HL-60 (cell line): ENCODE measurements around the gene GATA6.
"Not testable (repeated sequence)": the region's sequence is repeated elsewhere in the genome, so short reads cannot be mapped to it uniquely, and the experiment has no call there.

Experiments
- DNase-seq, 2 experiments: peaks; one replicate each; pipeline ENCODE4 v3.0.0-alpha.2; 2010 to 2020; ENCODE audit warnings: low read depth in 1 of 2, low spot score in 1 of 2
- H3K27ac ChIP-seq: fragments of 250-450 bp; sonication (Bioruptor Pico); replicated peaks from 2 replicates; pipeline ENCODE4 v1.5.1; 2020; ENCODE audit warnings: mild to moderate bottlenecking, moderate library complexity
- H3K27me3 ChIP-seq: fragments of 250-450 bp; sonication (Bioruptor Pico); 2 replicates; pipeline ENCODE4 v1.5.1; 2021; ENCODE audit warnings: mild to moderate bottlenecking, moderate library complexity; ENCODE audit not compliant: insufficient read depth, poor library complexity, severe bottlenecking
- H3K4me3 ChIP-seq: replicated peaks from 2 replicates; pipeline ENCODE4 v1.5.1; 2011; ENCODE audit warnings: mild to moderate bottlenecking, control low read depth, low read length; ENCODE audit not compliant: insufficient read depth
- CTCF ChIP-seq: IDR thresholded peaks from one replicate; pipeline ENCODE4 v1.5.1; 2011; ENCODE audit warnings: low read length, control low read depth, inconsistent platforms; ENCODE audit not compliant: insufficient read depth
- GABPA ChIP-seq: IDR thresholded peaks from 2 replicates; pipeline ENCODE4 v1.6.1; 2012; ENCODE audit warnings: low read depth
- POLR2AphosphoS5 ChIP-seq: IDR thresholded peaks from 2 replicates; pipeline ENCODE4 v1.6.1; 2012; ENCODE audit warnings: low read depth
- REST ChIP-seq: IDR thresholded peaks from 2 replicates; pipeline ENCODE4 v1.6.1; 2012; ENCODE audit warnings: low read depth; ENCODE audit not compliant: insufficient replicate concordance
- SPI1 ChIP-seq: IDR thresholded peaks from 2 replicates; pipeline ENCODE4 v1.6.1; 2012; ENCODE audit warnings: low read depth, mild to moderate bottlenecking, borderline replicate concordance

Gene GATA6

DNA sequence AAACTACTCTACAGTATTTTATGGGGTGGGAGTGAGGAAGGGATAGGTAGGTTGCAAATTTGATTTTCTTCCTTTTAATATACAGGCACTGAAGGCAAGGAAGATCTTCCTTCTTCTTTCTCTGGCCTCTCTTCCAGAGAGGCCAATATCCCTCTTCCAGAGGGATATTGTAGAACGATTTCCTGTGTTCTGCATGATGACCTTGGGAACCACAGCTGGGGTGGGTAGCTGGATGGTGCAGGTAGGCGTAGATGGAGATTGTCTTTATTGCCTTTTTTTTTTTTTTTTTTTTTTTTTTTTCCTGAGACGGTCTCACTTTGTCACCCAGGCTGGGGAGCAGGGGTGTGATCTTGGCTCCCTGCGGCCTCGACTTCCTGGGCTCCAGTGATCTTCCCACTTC is 49.4 kb downstream of the GATA6 start:
- H3K27me3 ChIP-seq, result no peaks in the 10 kb centered on the region
- TF ChIP-seq CTCF, result no peak
- TF ChIP-seq GABPA, result no peak
- no peak for TF ChIP-seq POLR2AphosphoS5
- no peak for TF ChIP-seq REST
- TF ChIP-seq SPI1, result no peak
- DNase-seq, result no peak
- no peak overlapping the region for H3K4me3 ChIP-seq
- no peak overlapping the region for H3K27ac ChIP-seq

- TF ChIP-seq POLR2AphosphoS5, result no peak
- no peak for TF ChIP-seq SPI1
- TF ChIP-seq GABPA, result no peak
- TF ChIP-seq CTCF, result no peak
- no peak for TF ChIP-seq REST
- Histone ChIP-seq H3K27ac (no peak overlapping the region), H3K27me3 (no peaks in the 10 kb centered on the region), H3K4me3 (no peak overlapping the region)
- no peak for DNase-seq
Observed at GRCh38 chr18:22219568-22220355, 50.4 kb downstream of the GATA6 start.

GRCh38 chr18:22220585-22220984 is 51.2 kb downstream of the GATA6 start:
- DNase-seq, H3K27ac ChIP-seq, H3K27me3 ChIP-seq, H3K4me3 ChIP-seq: not testable (repeated sequence)

DNA sequence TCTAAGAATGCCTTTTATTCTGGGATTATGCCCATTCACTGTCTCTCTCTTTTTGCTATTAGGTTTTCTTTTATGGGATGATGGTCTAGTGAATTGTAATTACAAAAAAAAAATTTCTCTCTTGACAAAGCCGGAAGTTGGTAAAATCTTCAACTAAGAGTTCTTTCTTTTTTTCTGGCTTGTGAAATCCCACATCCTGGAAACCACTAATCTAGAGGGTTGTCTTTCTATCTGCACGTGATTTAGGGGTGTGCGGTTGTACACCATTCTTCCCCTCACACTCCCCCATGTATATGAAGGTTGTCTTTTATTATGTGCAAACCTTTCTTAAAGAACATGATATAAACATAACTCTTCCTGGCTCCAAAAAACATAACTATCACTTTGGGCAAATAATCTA is 52.0 kb downstream of the GATA6 start:
- Histone ChIP-seq H3K4me3 (no peak overlapping the region), H3K27ac (no peak overlapping the region), H3K27me3 (no peaks in the 10 kb centered on the region)
- TF ChIP-seq POLR2AphosphoS5 (no peak), SPI1 (no peak), GABPA (peak; percentile 42; the same call in 1 of the 2 replicates)
- DNase-seq, result peak in 1 of 2 experiments; percentile 56
